NCI-H2196 (cell line): ENCODE results near the gene CTDSPL.
A peak's percentile ranks its signal among the peaks of the same experiment; 100 is the strongest.
"Not testable (repeated sequence)": the region's sequence is repeated elsewhere in the genome, so short reads cannot be mapped to it uniquely, and the experiment has no call there.

Source experiments
- DNase-seq: peaks from one replicate; lab custom pipeline; 2025; ENCODE audit not compliant: unreplicated experiment; lab: John Stamatoyannopoulos, UW

The CTDSPL gene

GRCh38 chr3:37861620-37862041 lies at the start of gene CTDSPL:
Gene CTDSPL, plus strand, starts transcription at chr3:37861880. Its CDS starts 320 bp downstream, at chr3:37862200.
- DNase-seq: peak; percentile 21

DNA sequence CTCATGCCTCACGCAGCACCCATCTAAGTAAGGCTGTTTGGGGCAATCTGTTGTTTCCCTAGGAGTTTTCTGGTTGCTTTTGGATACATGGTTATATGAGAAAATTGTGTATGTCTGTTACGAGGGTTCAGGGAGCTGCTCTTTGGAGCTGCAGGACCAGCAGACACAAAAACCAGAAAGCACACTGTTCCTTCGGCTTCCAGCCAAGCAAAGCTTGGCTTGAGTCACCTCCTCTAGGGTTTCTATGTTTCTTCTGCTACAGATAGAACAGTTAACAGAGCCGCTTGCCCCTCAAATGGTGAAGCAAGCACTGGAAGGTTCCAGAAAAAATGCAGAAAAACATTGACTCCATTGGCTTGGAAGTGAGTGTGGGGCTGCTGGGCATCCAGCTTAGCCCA lies 49.2 kb upstream of the CTDSPL start:
- DNase-seq: no peak

DNA sequence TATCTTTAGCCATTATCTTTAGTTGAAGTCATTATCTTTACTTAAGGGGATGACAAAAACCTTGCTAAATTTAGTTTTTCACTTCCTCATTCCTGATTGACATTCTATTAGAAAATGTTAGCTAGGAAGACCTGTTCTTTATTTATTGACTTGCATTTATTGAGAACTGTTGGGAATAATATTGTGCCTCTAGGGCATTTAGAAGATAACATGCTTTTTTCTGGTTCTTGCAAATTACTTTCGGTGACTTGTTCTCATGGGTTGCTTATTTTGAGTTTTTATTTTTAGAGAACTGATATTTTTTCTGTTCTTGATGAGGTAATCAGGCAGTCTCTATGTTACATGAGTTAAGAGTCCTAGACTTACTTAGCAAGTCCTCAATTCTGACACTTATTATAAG lies 48.3 kb upstream of the CTDSPL start:
- DNase-seq: no peak

- peak; percentile 2 for DNase-seq
Measured at GRCh38 chr3:37814547-37814946, 47.1 kb upstream of the CTDSPL start.

- not testable (repeated sequence) for DNase-seq
Measured at GRCh38 chr3:37815156-37815555, 46.5 kb upstream of the CTDSPL start.

- DNase-seq: no peak
Measured at GRCh38 chr3:37816271-37816670, 45.4 kb upstream of the CTDSPL start.

DNA sequence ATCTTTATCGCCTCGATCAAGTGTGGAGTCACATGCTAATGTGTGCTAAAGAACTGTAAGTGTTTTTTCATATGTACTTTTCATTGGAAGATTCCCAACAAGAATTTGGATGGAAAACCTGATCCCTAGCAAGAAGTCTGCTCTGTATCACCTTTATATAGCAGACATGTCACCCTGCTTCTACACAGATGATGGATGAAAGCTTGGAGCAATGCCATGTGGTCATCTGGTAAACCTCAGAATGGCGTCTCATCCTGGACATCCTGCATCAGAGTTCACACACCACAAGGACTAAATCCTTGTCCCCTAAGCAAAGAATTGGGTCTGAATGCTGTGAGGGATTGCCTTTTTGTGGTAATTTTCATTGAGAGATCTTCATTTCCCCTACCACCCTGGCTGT lies 42.1 kb upstream of the CTDSPL start:
- DNase-seq: no peak

GRCh38 chr3:37820286-37820685 lies 41.4 kb upstream of the CTDSPL start:
- DNase-seq: no peak

DNA sequence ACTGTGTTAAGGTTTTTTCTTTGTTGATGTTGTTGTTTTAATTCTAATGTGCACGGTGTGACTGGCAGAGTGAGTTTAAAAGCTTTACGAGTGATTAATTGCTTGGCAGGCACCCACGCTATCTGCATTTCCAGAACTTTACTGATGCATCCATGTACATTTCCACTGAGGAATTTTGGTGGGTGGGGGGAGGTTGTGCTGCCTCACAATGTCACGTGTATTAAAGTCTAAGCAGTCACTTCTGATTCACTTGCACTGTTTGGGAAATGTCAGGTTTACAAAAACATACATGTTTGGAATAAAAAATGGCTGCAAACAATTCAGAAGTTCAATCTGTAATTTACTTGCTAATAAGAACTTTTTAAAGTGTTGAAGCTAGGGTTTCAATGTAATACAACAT lies 38.5 kb upstream of the CTDSPL start:
- DNase-seq: no peak

DNA sequence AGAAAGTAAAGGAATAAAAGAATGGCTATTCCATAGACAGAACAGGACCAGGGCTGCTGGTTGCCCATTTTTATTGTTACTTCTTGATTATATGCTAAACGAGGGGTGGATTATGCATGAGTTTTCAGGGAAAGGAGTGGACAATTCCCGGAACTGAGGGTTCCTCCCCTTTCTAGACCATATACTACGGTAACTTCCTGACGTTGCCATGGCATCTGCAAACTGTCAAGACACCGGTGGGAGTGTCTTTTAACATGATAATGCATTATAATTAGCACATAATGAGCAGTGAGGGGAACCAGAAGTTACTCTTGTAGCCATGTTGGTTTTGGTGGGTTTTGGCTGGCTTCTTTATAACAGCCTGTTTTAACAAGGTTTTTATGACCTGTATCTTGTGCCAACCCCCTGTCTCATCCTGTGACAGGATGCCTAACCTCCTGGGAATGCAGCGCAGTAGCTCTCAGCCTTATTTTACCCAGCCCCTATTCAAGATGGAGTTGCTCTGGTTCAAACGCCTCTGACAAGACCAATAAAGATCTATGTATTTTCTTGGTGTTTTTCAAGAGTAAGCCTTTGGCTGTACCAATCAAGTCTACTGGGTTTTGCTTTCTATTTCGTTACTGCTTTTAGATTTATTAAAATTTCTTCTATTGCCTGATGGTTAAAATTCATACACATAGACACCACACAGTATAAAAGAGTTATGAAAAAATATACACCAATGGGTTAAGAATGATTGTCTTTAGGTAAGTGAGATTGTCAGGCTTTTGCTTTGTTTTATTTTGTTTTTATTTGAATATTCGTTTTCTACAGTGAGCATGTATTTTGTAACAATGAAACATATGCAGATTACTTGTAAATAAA lies 37.4 kb upstream of the CTDSPL start:
- no peak for DNase-seq

GRCh38 chr3:37824954-37825328 lies 36.7 kb upstream of the CTDSPL start:
- no peak for DNase-seq

DNA sequence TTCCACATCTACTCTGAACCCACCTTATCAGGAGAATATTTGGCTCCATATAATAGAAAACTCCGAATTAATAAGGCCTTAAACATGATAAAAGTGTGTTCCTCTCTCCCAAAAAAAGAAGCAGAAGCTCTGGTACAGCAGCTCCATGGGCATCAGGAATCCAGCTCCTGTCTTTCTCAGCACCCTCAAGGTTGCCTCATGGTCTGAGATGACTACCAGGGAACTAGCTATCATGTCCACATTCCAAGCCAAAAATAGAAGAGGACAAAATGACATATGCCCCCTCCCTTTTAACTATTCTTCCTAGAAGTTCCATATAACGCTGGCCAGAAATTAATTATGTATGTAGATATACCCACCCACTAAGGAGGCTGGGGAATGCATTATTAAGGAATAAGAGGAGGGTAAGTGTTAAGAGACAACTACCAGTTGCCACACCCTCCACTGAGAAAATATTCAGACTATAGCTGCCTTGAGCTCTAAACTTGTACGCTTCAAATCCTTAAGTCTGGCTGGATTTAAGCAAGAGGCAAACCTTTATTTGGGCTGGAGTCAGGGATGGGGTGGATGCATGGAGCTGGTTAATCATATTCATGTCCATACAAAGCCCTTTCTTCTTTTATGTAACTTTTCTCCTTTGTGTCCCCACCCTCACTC lies 35.8 kb upstream of the CTDSPL start:
- no peak for DNase-seq

DNA sequence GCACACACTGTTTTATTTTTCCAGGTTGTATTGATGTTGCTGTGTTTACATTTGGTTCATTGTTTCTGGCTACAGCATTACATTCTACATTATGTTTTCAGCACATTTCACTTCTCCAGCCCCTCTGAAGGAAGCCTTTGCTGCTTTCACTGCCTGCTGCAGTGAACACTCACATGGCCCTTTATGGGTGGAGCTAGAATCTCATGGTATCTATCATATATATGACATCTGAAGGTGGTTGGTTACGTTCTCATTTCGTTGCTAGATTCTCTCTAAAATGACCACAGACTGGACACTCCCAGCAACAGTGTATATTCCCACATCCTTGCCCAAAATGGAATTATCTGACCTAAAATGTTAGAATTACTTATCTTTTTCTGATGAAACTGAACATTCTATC lies 35.2 kb upstream of the CTDSPL start:
- DNase-seq: no peak

GRCh38 chr3:37826933-37827332 lies 34.7 kb upstream of the CTDSPL start:
- DNase-seq: no peak

- no peak for DNase-seq
Measured at GRCh38 chr3:37832480-37832879, 29.2 kb upstream of the CTDSPL start.

DNA sequence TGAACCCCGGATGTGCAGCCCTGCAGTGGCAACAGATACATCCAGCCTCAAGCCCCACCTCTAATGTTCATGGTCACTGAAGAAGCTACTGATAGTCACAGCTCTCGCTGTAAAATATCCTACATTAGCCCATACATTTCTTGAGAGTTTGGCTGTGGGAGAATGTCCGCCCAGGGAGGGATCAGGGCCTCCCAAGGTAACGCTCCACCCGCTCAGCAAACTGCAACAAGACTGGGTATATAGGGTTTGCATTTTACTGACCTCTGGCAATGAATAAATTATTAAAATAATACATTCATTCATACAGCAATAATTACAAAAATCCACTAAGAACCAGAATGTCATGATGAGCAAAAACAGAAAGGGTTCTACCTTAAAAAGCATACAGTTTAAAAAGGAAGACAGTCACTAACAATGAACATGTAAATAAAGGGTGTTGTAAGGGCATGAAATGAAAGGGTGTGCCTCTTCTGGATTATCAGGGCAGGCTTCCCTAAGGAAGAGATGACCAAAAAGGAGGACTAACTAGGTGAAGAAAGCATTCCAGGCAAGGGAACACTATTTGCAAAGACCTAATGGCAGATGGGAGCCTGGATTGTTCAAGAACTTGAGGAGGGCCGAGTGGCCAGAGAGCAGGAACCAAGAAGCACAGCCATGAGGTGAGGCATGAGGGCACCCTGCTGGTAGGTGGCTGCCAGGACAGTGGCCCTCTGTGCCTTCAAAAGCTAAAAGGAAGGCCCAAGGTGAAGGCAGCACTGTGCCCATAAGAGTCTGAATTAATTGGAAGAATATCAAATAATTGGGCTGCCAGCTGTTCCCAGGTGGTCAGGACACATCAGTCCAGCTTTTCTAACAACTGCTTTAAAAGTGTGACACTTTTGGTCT lies 28.1 kb upstream of the CTDSPL start:
- DNase-seq: no peak

DNA sequence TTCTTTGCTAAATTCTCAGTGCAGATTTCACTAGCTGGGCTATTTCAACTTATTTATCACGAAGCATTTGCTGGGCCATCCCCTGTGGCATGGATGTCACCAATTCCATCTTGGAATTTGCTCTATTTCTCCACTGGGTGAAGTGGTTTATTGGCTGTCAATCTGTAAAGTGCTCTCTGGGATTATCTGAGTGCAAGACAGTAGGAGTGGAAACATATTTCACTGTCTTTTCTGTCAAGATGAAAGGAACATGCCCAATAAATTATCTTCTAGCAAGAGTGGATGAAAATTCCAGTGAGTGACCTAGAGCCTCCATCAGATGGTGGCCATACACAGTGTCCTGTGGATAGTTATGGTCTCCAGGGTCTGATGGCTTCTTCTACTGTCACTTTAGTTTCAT lies 25.1 kb upstream of the CTDSPL start:
- no peak for DNase-seq

- DNase-seq: no peak
Measured at GRCh38 chr3:37847689-37848088, 14.0 kb upstream of the CTDSPL start.

- DNase-seq: no peak
Measured at GRCh38 chr3:37849146-37849923, 12.3 kb upstream of the CTDSPL start.

DNA sequence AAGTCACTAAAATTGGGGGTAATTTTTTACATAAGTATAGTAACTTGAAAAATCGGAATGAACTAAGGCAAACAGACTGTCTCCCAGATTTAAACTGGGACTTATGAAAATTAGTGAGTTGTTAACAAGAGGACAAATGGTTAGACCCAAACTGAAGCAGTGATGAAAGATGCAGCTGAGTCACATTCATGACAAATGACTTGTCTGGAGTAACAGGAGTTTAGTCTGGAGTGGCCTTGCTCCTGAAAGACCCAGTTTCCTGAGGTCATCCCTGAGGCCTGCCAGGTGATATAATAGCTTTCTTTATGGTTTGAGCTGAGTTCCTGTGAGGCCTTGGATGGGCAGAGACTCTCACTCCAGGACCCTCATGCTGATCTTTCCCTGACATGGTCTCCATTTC lies 9.6 kb upstream of the CTDSPL start:
- DNase-seq: no peak

DNA sequence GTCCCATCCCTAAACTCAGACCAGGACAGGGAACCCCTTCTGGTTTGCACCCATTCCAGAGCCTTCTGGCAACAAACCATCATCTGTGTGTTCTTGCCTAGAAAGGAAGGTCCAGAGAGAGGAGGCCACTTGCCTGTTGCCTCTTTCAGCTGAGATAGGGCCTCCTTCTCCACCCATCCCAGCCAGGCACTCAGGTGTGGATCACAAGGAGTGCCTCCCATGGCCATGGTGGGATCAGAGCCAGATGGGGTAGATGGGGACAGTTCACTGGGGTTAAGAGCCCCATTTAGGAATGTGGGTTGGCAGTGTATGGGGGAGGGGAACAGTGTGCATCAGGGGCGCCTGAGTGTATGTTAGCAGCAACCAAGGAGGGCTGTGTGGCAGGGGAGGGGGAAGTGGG lies 8.9 kb upstream of the CTDSPL start:
- DNase-seq: no peak
